Activated T-helper 1 cell treated with anti-CD3 and anti-CD28 coated beads, Interleukin-12 subunit alpha, Interleukin-12 subunit beta, Interleukin-2, Interleukin-4 antibody, amounts not matched to agents 30 ng/mL and 10 ng/mL and 1 ng/mL, durations not matched to agents 14 hours and 24 hours and 36 hours (primary cell): ENCODE measurements around the gene PACRG. TPM values are rescaled to one million over a fixed set of nuclear protein-coding genes. Genes with fewer than 3 reads are reported as not detected.

Source experiments
- DNase-seq: peaks from one replicate; pipeline ENCODE4 v3.0.0; 2021; ENCODE audit warnings: low spot score
- H3K27ac Mint-ChIP-seq: one replicate; pipeline ENCODE4 v1.8.0; 2021; ENCODE audit warnings: mild to moderate bottlenecking, mixed read lengths
- H3K27me3 Mint-ChIP-seq: one replicate; pipeline ENCODE4 v1.8.0; 2022; ENCODE audit warnings: mild to moderate bottlenecking, moderate library complexity, mixed read lengths; ENCODE audit not compliant: insufficient read depth
- H3K36me3 Mint-ChIP-seq: one replicate; pipeline ENCODE4 v1.8.0; 2021; ENCODE audit warnings: low read depth, mixed read lengths
- H3K4me1 Mint-ChIP-seq: one replicate; pipeline ENCODE4 v1.8.0; 2021; ENCODE audit warnings: low read depth, mixed read lengths
- H3K4me3 Mint-ChIP-seq: one replicate; pipeline ENCODE4 v1.8.0; 2021; ENCODE audit warnings: mild to moderate bottlenecking, moderate library complexity, mixed read lengths
- H3K9me3 Mint-ChIP-seq: one replicate; pipeline ENCODE4 v1.8.0; 2021; ENCODE audit warnings: mixed read lengths
- intact Hi-C: fragments of 100-400 bp; cut with micrococcal nuclease; formaldehyde crosslinking; loops from one replicate; pipeline ENCODE4 v1.15.1; 2024
- total RNA-seq: library from RNA; stranded (reverse); gene quantifications from 2 replicates; pipeline ENCODE4 v1.2.3, GENCODE V29; 2022

The PACRG gene
- total RNA-seq, 1 donor from 2014 or later = 0.36 TPM

- no peaks in the 10 kb centered on the region for H3K4me1 Mint-ChIP-seq
- no peak overlapping the region for H3K4me3 Mint-ChIP-seq
- no peak overlapping the region for H3K27ac Mint-ChIP-seq
- H3K27me3 Mint-ChIP-seq = no peaks in the 10 kb centered on the region
- H3K9me3 Mint-ChIP-seq = peaks cover 25% of the 10 kb centered on the region
- intact Hi-C loops = no loop called here
- no peak for DNase-seq
- H3K36me3 Mint-ChIP-seq = no peaks in the 10 kb centered on the region
These were observed 295.9 kb downstream of the PACRG start for GRCh38 chr6:163023700-163024099.

GRCh38 chr6:163026893-163027292, 299.1 kb downstream of the PACRG start:
- Mint-ChIP-seq H3K4me1 (no peaks in the 10 kb centered on the region), H3K27ac (no peak overlapping the region), H3K4me3 (no peak overlapping the region), H3K9me3 (peaks cover 15% of the 10 kb centered on the region), H3K36me3 (no peaks in the 10 kb centered on the region), H3K27me3 (no peaks in the 10 kb centered on the region)
- intact Hi-C loops = no loop called here
- no peak for DNase-seq

DNA sequence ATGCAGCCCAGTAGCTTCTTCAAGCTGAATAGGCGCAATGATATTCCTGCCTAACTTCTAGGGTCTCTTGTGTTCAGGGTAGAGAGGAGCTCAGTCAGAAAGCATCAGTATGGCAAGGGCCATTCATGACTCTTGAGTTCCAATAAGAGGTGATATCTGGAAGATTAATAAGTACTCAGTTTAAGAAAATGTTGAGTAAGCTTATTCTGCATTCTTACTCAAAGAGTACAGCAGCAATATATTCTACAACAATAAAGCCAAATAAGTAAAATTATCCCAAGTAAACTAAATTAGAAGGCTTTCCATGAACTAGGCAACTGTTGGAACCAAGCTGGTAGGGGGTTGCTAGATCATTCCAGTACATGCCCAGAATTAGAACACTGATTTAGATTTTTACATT, 303.2 kb downstream of the PACRG start:
- H3K4me1 Mint-ChIP-seq = no peaks in the 10 kb centered on the region
- H3K4me3 Mint-ChIP-seq = no peak overlapping the region
- intact Hi-C loops = no loop called here
- peaks cover 11% of the 10 kb centered on the region for H3K9me3 Mint-ChIP-seq
- H3K27me3 Mint-ChIP-seq = no peaks in the 10 kb centered on the region
- H3K27ac Mint-ChIP-seq = no peak overlapping the region
- DNase-seq = no peak
- H3K36me3 Mint-ChIP-seq = no peaks in the 10 kb centered on the region

GRCh38 chr6:163031931-163032330, 304.2 kb downstream of the PACRG start:
- Mint-ChIP-seq H3K27me3 (no peaks in the 10 kb centered on the region), H3K27ac (no peak overlapping the region), H3K4me3 (no peak overlapping the region), H3K9me3 (peaks cover 10% of the 10 kb centered on the region), H3K36me3 (no peaks in the 10 kb centered on the region), H3K4me1 (no peaks in the 10 kb centered on the region)
- DNase-seq = no peak
- intact Hi-C loops = no loop called here

DNA sequence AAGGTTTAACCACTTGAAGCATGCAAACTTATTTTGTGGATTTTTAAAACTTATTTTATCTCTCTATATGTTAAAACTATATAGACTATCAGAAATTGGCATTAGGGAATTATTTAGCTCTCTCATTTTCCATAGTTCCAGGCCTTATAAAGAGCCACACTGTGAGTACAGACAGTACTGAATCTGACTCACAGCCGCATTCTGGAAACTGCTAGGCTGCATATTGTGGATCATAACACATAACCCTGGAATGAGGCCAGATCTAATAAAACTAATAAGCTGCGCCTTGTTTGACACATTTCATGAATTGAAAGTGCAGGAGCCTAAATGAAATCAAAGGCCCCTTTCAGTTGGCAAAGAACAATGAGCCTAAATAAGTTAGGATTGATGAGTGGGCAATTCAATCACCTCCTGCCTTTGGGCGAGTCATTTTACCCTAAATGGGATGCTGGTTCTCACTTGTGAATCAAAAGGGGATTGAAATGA, 308.4 kb downstream of the PACRG start:
- Mint-ChIP-seq H3K4me1 (no peaks in the 10 kb centered on the region), H3K27me3 (no peaks in the 10 kb centered on the region), H3K9me3 (peaks cover 12% of the 10 kb centered on the region), H3K27ac (no peak overlapping the region), H3K36me3 (no peaks in the 10 kb centered on the region), H3K4me3 (no peak overlapping the region)
- no peak for DNase-seq
- intact Hi-C loops = no loop called here

DNA sequence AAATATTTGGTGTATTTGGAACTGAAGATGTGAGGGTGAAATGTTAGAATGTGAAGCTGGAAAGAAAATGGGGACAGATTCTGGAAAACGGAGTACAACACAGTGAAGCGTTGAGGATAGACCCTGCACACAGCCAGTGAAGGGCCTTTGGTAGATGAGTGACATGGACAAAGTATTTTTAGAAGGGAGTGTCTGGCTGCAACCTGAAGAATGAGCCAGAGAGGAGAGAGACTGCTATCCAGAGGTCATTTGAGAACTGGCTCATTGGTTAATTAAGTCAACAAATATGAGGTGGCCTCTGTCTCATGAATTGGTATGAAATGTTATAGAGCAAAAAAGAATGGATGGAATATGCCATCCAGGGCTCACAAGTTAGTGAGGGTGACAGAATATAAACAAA, 310.5 kb downstream of the PACRG start:
- no peak for DNase-seq
- no peak overlapping the region for H3K4me3 Mint-ChIP-seq
- H3K36me3 Mint-ChIP-seq = no peaks in the 10 kb centered on the region
- peaks cover 12% of the 10 kb centered on the region for H3K9me3 Mint-ChIP-seq
- intact Hi-C loops = no loop called here
- H3K27me3 Mint-ChIP-seq = no peaks in the 10 kb centered on the region
- no peaks in the 10 kb centered on the region for H3K4me1 Mint-ChIP-seq
- H3K27ac Mint-ChIP-seq = no peak overlapping the region

GRCh38 chr6:163048345-163048744, 320.6 kb downstream of the PACRG start:
- no peak overlapping the region for H3K27ac Mint-ChIP-seq
- H3K9me3 Mint-ChIP-seq = peaks cover 18% of the 10 kb centered on the region
- H3K4me3 Mint-ChIP-seq = no peak overlapping the region
- no peaks in the 10 kb centered on the region for H3K27me3 Mint-ChIP-seq
- H3K36me3 Mint-ChIP-seq = no peaks in the 10 kb centered on the region
- no peaks in the 10 kb centered on the region for H3K4me1 Mint-ChIP-seq
- intact Hi-C loops = no loop called here
- DNase-seq = no peak

GRCh38 chr6:163053667-163054344, 326.0 kb downstream of the PACRG start:
- Mint-ChIP-seq H3K4me3 (no peak overlapping the region), H3K4me1 (no peaks in the 10 kb centered on the region), H3K27me3 (no peaks in the 10 kb centered on the region), H3K36me3 (no peaks in the 10 kb centered on the region), H3K9me3 (peaks cover 18% of the 10 kb centered on the region), H3K27ac (no peak overlapping the region)
- intact Hi-C loops = no loop called here
- no peak for DNase-seq

- DNase-seq = no peak
- H3K4me3 Mint-ChIP-seq = no peak overlapping the region
- no peaks in the 10 kb centered on the region for H3K27me3 Mint-ChIP-seq
- H3K4me1 Mint-ChIP-seq = no peaks in the 10 kb centered on the region
- no peaks in the 10 kb centered on the region for H3K36me3 Mint-ChIP-seq
- intact Hi-C loops = no loop called here
- H3K9me3 Mint-ChIP-seq = peaks cover 18% of the 10 kb centered on the region
- H3K27ac Mint-ChIP-seq = no peak overlapping the region
These were observed 326.9 kb downstream of the PACRG start for GRCh38 chr6:163054641-163055040.

GRCh38 chr6:163057260-163057659, 329.5 kb downstream of the PACRG start:
- Mint-ChIP-seq H3K4me3 (no peak overlapping the region), H3K27me3 (no peaks in the 10 kb centered on the region), H3K4me1 (no peaks in the 10 kb centered on the region), H3K36me3 (no peaks in the 10 kb centered on the region), H3K9me3 (peaks cover 18% of the 10 kb centered on the region), H3K27ac (no peak overlapping the region)
- intact Hi-C loops = no loop called here
- no peak for DNase-seq

DNA sequence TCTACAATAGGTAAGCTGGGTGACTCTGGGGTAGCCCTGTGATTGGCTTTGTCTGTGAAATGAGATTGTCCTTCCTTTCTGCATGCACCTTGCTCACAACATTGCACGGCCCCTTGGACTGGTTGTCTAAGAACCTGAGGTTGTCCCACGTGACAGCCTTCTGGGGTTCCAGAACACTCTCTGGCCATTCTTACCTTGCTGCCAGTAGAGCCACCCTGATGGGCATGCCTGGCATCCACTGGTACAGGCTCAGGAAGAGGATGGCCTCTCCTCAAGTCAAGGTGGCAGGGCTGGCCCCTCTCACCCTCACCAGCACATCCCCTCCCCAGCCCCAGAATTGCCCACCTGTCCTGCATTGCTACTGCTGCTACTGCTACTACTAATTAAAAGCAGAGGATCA, 335.0 kb downstream of the PACRG start:
- no peaks in the 10 kb centered on the region for H3K4me1 Mint-ChIP-seq
- no peak for DNase-seq
- intact Hi-C loops = no loop called here
- no peaks in the 10 kb centered on the region for H3K9me3 Mint-ChIP-seq
- H3K36me3 Mint-ChIP-seq = no peaks in the 10 kb centered on the region
- no peak overlapping the region for H3K4me3 Mint-ChIP-seq
- H3K27me3 Mint-ChIP-seq = no peaks in the 10 kb centered on the region
- no peak overlapping the region for H3K27ac Mint-ChIP-seq

GRCh38 chr6:163063561-163063960, 335.8 kb downstream of the PACRG start:
- no peaks in the 10 kb centered on the region for H3K9me3 Mint-ChIP-seq
- no peak for DNase-seq
- H3K27ac Mint-ChIP-seq = no peak overlapping the region
- no peaks in the 10 kb centered on the region for H3K27me3 Mint-ChIP-seq
- no peaks in the 10 kb centered on the region for H3K36me3 Mint-ChIP-seq
- intact Hi-C loops = no loop called here
- no peaks in the 10 kb centered on the region for H3K4me1 Mint-ChIP-seq
- no peak overlapping the region for H3K4me3 Mint-ChIP-seq

GRCh38 chr6:163064397-163064796, 336.6 kb downstream of the PACRG start:
- no peak for DNase-seq
- Mint-ChIP-seq H3K4me3 (no peak overlapping the region), H3K9me3 (no peaks in the 10 kb centered on the region), H3K4me1 (no peaks in the 10 kb centered on the region), H3K36me3 (no peaks in the 10 kb centered on the region), H3K27ac (no peak overlapping the region), H3K27me3 (no peaks in the 10 kb centered on the region)
- intact Hi-C loops = no loop called here

DNA sequence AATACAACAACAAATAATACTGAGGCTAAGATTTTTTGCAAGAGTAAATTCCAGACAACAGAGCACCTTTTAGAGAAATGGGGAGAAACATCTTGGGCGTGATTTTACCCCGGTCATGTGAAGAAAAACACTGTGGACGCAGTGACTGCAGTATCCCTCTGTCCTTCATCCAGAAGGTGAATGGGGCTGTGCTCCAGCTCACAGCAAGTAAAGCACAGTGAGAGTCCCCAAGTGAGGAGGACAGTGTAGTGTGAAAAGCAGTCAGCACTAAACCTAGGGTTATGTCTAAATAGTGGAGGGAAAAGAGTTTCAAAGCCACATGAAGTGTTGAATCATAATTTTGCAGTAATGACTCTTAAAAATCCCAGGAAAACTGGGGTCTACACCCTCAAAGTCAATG, 338.4 kb downstream of the PACRG start:
- H3K27me3 Mint-ChIP-seq = no peaks in the 10 kb centered on the region
- intact Hi-C loops = no loop called here
- no peak for DNase-seq
- H3K4me1 Mint-ChIP-seq = no peaks in the 10 kb centered on the region
- H3K36me3 Mint-ChIP-seq = no peaks in the 10 kb centered on the region
- H3K9me3 Mint-ChIP-seq = no peaks in the 10 kb centered on the region
- H3K4me3 Mint-ChIP-seq = no peak overlapping the region
- H3K27ac Mint-ChIP-seq = no peak overlapping the region
